Mesenchymal stem cell (in vitro differentiated cells and primary cell): Measurements from ENCODE around the gene PARP9.

ENCODE experiments used
- DNase-seq: peaks from one replicate; pipeline ENCODE4 v3.0.0-alpha.2; 2013
- H2AFZ ChIP-seq: one replicate; pipeline ENCODE4 v1.6.1; 2013; ENCODE audit warnings: low read depth, mild to moderate bottlenecking, control low read depth, inconsistent platforms, low read length, moderate library complexity
- H2AK5ac ChIP-seq: 2 replicates; pipeline ENCODE4 v1.6.1; 2013; ENCODE audit warnings: low read length, moderate library complexity, mild to moderate bottlenecking, inconsistent platforms; ENCODE audit not compliant: severe bottlenecking
- H2BK120ac ChIP-seq: one replicate; pipeline ENCODE4 v1.6.1; 2013; ENCODE audit warnings: low read depth, mild to moderate bottlenecking, inconsistent platforms, low read length, moderate library complexity
- H2BK12ac ChIP-seq, 2 experiments: one replicate each; pipeline ENCODE4 v1.6.1; 2013; ENCODE audit warnings: inconsistent platforms in 2 of 2, low read length in 2 of 2, mild to moderate bottlenecking in 2 of 2, moderate library complexity in 2 of 2, control low read depth in 1 of 2
- H2BK15ac ChIP-seq: one replicate; pipeline ENCODE4 v1.6.1; 2013; ENCODE audit warnings: mild to moderate bottlenecking, low read depth, inconsistent platforms; ENCODE audit not compliant: poor library complexity, severe bottlenecking
- H2BK5ac ChIP-seq: 2 replicates; pipeline ENCODE4 v1.6.1; 2013; ENCODE audit warnings: low read depth, mild to moderate bottlenecking, low read length, control low read depth, inconsistent platforms; ENCODE audit not compliant: poor library complexity, severe bottlenecking
- H3K14ac ChIP-seq, 2 experiments: one replicate each; pipeline ENCODE4 v1.6.1; 2013; ENCODE audit warnings: inconsistent platforms in 2 of 2, low read length in 2 of 2, control low read depth in 1 of 2, mild to moderate bottlenecking in 1 of 2, moderate library complexity in 1 of 2
- H3K18ac ChIP-seq, 2 experiments: one replicate each; pipeline ENCODE4 v1.6.1; 2013; ENCODE audit warnings: inconsistent platforms in 2 of 2, low read length in 2 of 2, control low read depth in 1 of 2, low read depth in 1 of 2, mild to moderate bottlenecking in 1 of 2
- H3K23ac ChIP-seq, 2 experiments: one replicate each; pipeline ENCODE4 v1.6.1; 2013; ENCODE audit warnings: inconsistent platforms in 2 of 2, low read length in 2 of 2, mild to moderate bottlenecking in 2 of 2, moderate library complexity in 2 of 2, control low read depth in 1 of 2
- H3K27ac ChIP-seq: 2 replicates; pipeline ENCODE4 v1.5.1; 2013; ENCODE audit warnings: mild to moderate bottlenecking, moderate library complexity, low read length, control low read depth, inconsistent platforms; ENCODE audit not compliant: poor library complexity, severe bottlenecking
- H3K27me3 ChIP-seq, 2 experiments: 2 replicates each; pipeline versions ENCODE4 v1.6.1 to v1.7.0; 2013; ENCODE audit warnings: low read length in 2 of 2, mild to moderate bottlenecking in 2 of 2, moderate library complexity in 2 of 2, control low read depth in 1 of 2, inconsistent platforms in 1 of 2; ENCODE audit not compliant: control insufficient read depth in 1 of 2, insufficient read depth in 1 of 2
- H3K36me3 ChIP-seq, 2 experiments: 2 replicates each; pipeline versions ENCODE4 v1.6.1 to v1.7.0; 2013; ENCODE audit warnings: low read length in 2 of 2, control low read depth in 1 of 2, inconsistent platforms in 1 of 2, low read depth in 1 of 2, mild to moderate bottlenecking in 1 of 2; ENCODE audit not compliant: insufficient read depth in 2 of 2, control insufficient read depth in 1 of 2
- H3K4ac ChIP-seq, 2 experiments: one replicate each; pipeline ENCODE4 v1.6.1; 2013; ENCODE audit warnings: inconsistent platforms in 2 of 2, low read length in 2 of 2, mild to moderate bottlenecking in 2 of 2, moderate library complexity in 2 of 2, control low read depth in 1 of 2, low read depth in 1 of 2
- H3K4me1 ChIP-seq: 2 replicates; pipeline ENCODE4 v1.6.1; 2013; ENCODE audit warnings: low read depth, low read length, control low read depth; ENCODE audit not compliant: control insufficient read depth, insufficient read depth
- H3K4me2 ChIP-seq: 2 replicates; pipeline ENCODE4 v1.6.1; 2013; ENCODE audit warnings: low read length, mild to moderate bottlenecking, inconsistent platforms; ENCODE audit not compliant: poor library complexity, severe bottlenecking
- H3K4me3 ChIP-seq, 2 experiments: 2 replicates each; pipeline versions ENCODE4 v1.5.1 to v1.7.0; 2013; ENCODE audit warnings: low read length in 2 of 2, mild to moderate bottlenecking in 2 of 2, control low read depth in 1 of 2, low read depth in 1 of 2; ENCODE audit not compliant: insufficient read depth in 1 of 2
- H3K79me1 ChIP-seq: replicated peaks from 2 replicates; pipeline ENCODE4 v1.6.1; 2013; ENCODE audit warnings: mild to moderate bottlenecking, control low read depth, low read length, inconsistent platforms; ENCODE audit not compliant: poor library complexity, severe bottlenecking
- H3K9ac ChIP-seq: 2 replicates; pipeline ENCODE4 v1.7.0; 2013; ENCODE audit warnings: mild to moderate bottlenecking, low read length, moderate library complexity
- H3K9me3 ChIP-seq: 2 replicates; pipeline ENCODE4 v1.7.0; 2013; ENCODE audit warnings: mild to moderate bottlenecking, low read length; ENCODE audit not compliant: control insufficient read depth
- H4K8ac ChIP-seq: one replicate; pipeline ENCODE4 v1.6.1; 2013; ENCODE audit warnings: inconsistent platforms, mild to moderate bottlenecking, low read length, moderate library complexity
- H4K91ac ChIP-seq: one replicate; pipeline ENCODE4 v1.6.1; 2013; ENCODE audit warnings: mild to moderate bottlenecking, low read length, inconsistent platforms
- WGBS: methylation state at CpG from one replicate; pipeline ENCODE4 v1.1.7; 2013; ENCODE audit warnings: mixed read lengths; 5-methylcytosine and 5-hydroxymethylcytosine counted together

Gene PARP9

GRCh38 chr3:122530164-122530563 lies 33.9 kb downstream of the PARP9 start:
- H2BK5ac ChIP-seq, result no peak overlapping the region
- H3K14ac ChIP-seq, result no peak overlapping the region
- no peak overlapping the region for H2BK12ac ChIP-seq
- H2BK120ac ChIP-seq, result no peak overlapping the region
- H3K18ac ChIP-seq, result no peak overlapping the region
- no peak overlapping the region for H2AFZ ChIP-seq
- 97% methylated on average over 2 of the region's 2 CpGs for WGBS
- H3K4ac ChIP-seq, result no peak overlapping the region
- no peak overlapping the region for H4K91ac ChIP-seq
- no peak overlapping the region for H3K23ac ChIP-seq
- no peak overlapping the region for H4K8ac ChIP-seq
- H3K36me3 ChIP-seq, result peaks cover 11 to 84% of the 10 kb centered on the region in 2 experiments
- H3K4me2 ChIP-seq, result no peak overlapping the region
- H3K27me3 ChIP-seq, result no peaks in the 10 kb centered on the region
- H3K4me3 ChIP-seq, result no peak overlapping the region
- H3K27ac ChIP-seq, result no peak overlapping the region
- no peaks in the 10 kb centered on the region for H3K9me3 ChIP-seq
- no peak for DNase-seq
- H2BK15ac ChIP-seq, result no peak overlapping the region
- no peak overlapping the region for H3K9ac ChIP-seq
- no peaks in the 10 kb centered on the region for H3K4me1 ChIP-seq
- no peak overlapping the region for H2AK5ac ChIP-seq
- no peaks in the 10 kb centered on the region for H3K79me1 ChIP-seq

GRCh38 chr3:122523317-122523716 lies 40.8 kb downstream of the PARP9 start:
- Histone ChIP-seq H3K9me3 (no peaks in the 10 kb centered on the region), H3K4me2 (no peak overlapping the region), H4K8ac (no peak overlapping the region), H3K23ac (no peak overlapping the region), H3K4ac (no peak overlapping the region), H3K4me1 (no peaks in the 10 kb centered on the region), H3K27ac (no peak overlapping the region), H3K36me3 (peaks cover 5 to 27% of the 10 kb centered on the region in 2 experiments), H3K79me1 (no peaks in the 10 kb centered on the region), H2BK15ac (no peak overlapping the region), H3K9ac (no peak overlapping the region), H2BK120ac (no peak overlapping the region), H2BK12ac (no peak overlapping the region), H2BK5ac (no peak overlapping the region), H2AK5ac (no peak overlapping the region), H4K91ac (no peak overlapping the region), H3K4me3 (no peak overlapping the region), H2AFZ (no peak overlapping the region), H3K27me3 (no peaks in the 10 kb centered on the region), H3K14ac (no peak overlapping the region), H3K18ac (no peak overlapping the region)
- 85% methylated on average over 5 of the region's 11 CpGs for WGBS
- DNase-seq, result no peak

DNA sequence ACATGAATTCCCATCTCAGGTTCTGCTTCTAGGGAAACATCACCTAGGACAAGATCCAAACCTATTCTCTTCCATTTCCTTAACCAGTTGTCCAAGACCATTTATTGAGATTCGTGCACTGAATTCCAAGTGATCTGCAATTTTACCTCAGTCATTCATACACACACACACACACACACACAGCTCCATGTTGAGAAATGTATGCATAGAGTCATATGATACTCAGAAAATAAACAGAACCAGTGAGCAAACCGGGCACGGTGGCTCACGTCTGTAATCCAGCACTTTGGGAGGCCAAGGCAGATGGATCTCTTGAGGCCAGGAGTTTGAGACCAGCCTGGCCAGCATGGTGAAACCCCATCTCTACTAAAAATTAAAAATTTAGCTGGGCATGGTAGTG lies 43.2 kb downstream of the PARP9 start:
- no peak overlapping the region for H2BK12ac ChIP-seq
- H4K91ac ChIP-seq, result no peak overlapping the region
- H3K9ac ChIP-seq, result no peak overlapping the region
- no peak overlapping the region for H2BK120ac ChIP-seq
- 92% methylated on average over 4 of the region's 4 CpGs for WGBS
- H2BK15ac ChIP-seq, result no peak overlapping the region
- DNase-seq, result no peak
- no peak overlapping the region for H2BK5ac ChIP-seq
- H3K27me3 ChIP-seq, result no peaks in the 10 kb centered on the region
- peaks cover 0 to 3% of the 10 kb centered on the region in 2 experiments for H3K36me3 ChIP-seq
- no peak overlapping the region for H2AFZ ChIP-seq
- H3K4me1 ChIP-seq, result no peaks in the 10 kb centered on the region
- no peak overlapping the region for H3K4ac ChIP-seq
- H3K4me2 ChIP-seq, result no peak overlapping the region
- no peak overlapping the region for H3K4me3 ChIP-seq
- no peak overlapping the region for H3K23ac ChIP-seq
- no peak overlapping the region for H4K8ac ChIP-seq
- no peak overlapping the region for H3K14ac ChIP-seq
- no peak overlapping the region for H3K18ac ChIP-seq
- H2AK5ac ChIP-seq, result no peak overlapping the region
- no peak overlapping the region for H3K27ac ChIP-seq
- no peaks in the 10 kb centered on the region for H3K9me3 ChIP-seq
- no peaks in the 10 kb centered on the region for H3K79me1 ChIP-seq

DNA sequence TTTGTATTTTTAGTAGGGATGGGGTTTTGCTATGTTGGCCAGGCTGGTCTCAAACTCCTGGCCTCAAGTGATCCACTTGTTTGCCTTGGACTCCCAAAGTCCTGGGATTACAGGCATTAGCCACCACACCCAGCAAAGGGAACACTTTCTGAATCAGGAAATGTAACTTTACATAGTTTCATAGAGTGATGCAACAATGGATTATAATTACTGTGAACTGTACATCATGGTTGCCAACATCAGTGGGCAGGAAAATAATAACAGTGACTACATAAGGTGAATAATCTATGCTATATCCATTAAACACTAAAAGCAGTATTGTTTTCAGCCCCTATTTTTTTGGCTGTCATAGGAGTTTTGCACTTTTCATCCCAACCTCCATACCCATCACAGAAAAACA lies 44.4 kb downstream of the PARP9 start:
- no peak overlapping the region for H3K14ac ChIP-seq
- H3K4me3 ChIP-seq, result no peak overlapping the region
- H3K4ac ChIP-seq, result no peak overlapping the region
- H3K4me2 ChIP-seq, result no peak overlapping the region
- H2BK5ac ChIP-seq, result no peak overlapping the region
- H3K23ac ChIP-seq, result no peak overlapping the region
- H2BK120ac ChIP-seq, result no peak overlapping the region
- H3K27ac ChIP-seq, result no peak overlapping the region
- no peak overlapping the region for H3K18ac ChIP-seq
- H4K8ac ChIP-seq, result no peak overlapping the region
- no peaks in the 10 kb centered on the region for H3K9me3 ChIP-seq
- no peak overlapping the region for H2BK12ac ChIP-seq
- H2BK15ac ChIP-seq, result no peak overlapping the region
- H3K4me1 ChIP-seq, result no peaks in the 10 kb centered on the region
- no peak for DNase-seq
- no peak overlapping the region for H2AFZ ChIP-seq
- H3K27me3 ChIP-seq, result no peaks in the 10 kb centered on the region
- H3K79me1 ChIP-seq, result no peaks in the 10 kb centered on the region
- H3K9ac ChIP-seq, result no peak overlapping the region
- no peaks in the 10 kb centered on the region for H3K36me3 ChIP-seq
- H4K91ac ChIP-seq, result no peak overlapping the region
- no peak overlapping the region for H2AK5ac ChIP-seq
